NCI-H2107 treated with DMSO at 0.1 percent for 48 hours (cell line): ENCODE data around the gene RANGAP1.

Experiments used
- DNase-seq: peaks from one replicate; lab custom pipeline; 2025; ENCODE audit not compliant: unreplicated experiment; lab: John Stamatoyannopoulos, UW

Gene RANGAP1

GRCh38 chr22:41285820-41286638 is at the start of gene RANGAP1:
Gene RANGAP1, minus strand, starts transcription at chr22:41286187. Its CDS starts 5,143 bp downstream, at chr22:41281044.
- DNase-seq = peak; percentile 93

- no peak for DNase-seq
These were observed 49.1 kb upstream of the RANGAP1 start for GRCh38 chr22:41334951-41335635.

DNA sequence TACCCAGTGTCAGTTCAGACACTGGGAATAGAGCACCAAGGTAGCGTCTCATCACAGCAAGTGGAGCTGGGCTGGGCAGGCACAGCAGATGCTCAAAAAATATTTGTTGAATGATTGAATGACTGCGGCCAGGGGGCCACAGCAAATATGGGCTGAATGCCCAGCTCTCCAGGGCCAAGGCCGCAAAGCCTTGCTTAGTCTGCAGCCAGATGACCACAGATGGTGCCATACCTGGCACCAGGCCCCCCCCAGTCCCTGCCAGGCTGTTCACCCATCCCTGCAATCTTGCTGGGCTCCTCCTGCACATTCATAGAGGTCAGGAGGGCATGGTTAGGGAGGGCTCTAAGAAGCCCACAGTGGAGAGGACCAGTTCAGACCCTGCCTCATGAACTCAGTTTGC is 48.2 kb upstream of the RANGAP1 start:
- no peak for DNase-seq

- no peak for DNase-seq
These were observed 47.8 kb upstream of the RANGAP1 start for GRCh38 chr22:41333806-41334205.

GRCh38 chr22:41332217-41332939 is 46.4 kb upstream of the RANGAP1 start:
- DNase-seq = no peak

DNA sequence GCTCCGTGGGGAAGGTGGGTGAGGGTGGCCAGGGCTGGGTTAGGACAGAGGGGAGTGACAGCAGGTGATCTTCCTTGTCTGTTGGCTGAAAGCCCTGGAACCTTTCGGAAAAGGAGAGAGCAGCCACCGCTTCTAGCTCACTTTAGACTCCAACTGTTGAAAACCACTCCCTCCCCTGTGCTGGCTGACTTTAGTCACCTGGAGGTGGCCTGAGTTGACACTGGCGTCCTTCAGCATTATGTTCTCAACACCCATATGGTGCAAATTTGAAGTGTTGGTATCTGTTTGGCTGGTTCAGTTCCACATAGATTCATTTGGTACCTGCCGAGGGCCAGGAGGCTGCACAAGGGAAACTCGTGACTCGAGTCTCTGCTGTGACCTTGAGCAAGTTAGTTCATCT is 44.2 kb upstream of the RANGAP1 start:
- DNase-seq = no peak

DNA sequence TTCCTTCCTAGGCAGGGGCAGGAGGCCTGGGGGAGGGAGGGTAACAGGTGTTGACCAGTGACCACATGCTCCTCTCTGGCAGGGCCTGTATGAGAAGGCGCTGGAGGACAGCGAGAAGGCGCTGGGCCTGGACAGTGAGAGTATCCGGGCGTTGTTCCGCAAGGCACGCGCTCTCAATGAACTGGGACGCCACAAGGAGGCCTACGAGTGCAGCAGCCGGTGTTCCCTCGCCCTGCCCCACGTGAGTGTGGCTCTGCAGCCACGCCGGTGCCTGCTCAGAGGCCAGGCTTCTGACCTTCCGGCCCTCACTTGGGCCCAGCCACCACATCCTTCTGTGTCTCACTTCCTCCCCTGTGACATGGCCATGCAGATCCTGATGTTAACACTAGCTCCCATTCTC is 41.1 kb upstream of the RANGAP1 start:
- DNase-seq = no peak

DNA sequence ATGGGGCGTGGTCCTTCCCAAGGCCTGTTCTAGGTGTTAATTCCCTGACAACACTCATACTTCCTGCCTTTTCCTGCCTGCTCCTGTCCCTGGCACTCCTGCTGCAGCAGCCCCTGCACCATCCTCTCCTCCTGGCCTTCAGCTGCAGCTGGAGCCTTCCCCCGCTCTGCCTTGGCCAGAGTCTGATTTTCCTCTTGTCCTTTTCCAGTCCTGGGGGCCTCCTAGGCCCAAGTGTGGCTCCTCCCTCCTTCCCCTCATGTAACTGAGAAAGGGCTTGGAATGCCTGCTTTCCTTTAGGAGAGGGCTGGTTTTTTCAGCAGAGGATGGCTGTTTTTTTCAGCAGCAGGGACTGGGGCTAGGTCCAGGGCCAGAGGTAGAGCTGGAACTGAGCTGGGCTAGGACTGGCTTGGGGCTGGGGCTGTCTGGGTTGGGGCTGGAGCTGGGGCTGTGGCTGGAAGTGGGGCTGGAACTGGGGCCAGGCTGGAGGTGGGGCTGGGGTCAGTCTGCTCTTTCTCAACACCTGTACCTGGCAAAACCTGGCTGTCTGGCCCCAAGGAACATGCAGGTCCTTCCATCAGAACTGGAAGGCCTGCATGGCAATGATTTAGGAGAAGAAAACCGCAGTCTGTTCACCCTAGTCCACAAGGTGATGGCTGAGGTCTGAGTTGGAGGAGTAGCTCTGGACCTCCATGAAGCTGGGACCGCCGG is 39.0 kb upstream of the RANGAP1 start:
- DNase-seq = no peak

DNA sequence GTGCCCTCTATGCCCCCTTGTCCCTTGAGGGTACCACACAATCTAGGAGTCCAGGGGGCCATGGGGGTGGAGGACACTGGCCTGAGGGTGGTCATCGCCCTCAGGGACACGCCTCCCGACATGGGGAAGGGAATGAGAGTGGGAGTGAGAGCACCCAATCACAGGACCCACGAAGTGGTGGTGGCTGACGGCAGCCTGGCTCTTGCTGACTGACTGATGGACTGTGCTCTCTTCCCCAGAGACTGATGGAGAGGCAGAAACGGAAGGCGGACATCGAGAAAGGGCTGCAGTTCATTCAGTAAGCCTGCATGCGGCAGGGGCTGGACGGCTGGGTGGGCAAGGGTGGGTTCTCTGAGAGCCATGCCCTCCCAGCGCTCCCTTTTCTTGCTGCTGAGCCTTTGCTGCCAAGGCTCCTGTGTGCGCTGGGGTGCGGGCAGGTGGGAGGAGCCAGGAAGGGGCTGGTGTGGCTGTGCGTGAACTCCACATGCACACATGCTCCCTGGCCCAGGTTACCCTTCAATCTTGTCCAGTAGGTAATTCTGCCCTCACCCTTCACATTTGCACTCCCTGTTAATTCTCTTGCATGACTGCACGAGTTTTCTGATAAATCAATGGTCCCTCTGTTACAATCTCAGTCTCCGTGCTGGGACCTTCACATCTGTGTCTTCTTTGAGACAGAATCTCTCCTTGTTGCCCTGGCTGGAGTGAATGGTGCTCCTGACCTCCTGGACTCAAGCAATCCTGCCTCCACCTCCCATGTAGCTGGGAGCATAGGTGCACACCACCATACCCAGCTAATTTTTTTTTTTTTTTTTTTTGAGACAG is 34.6 kb upstream of the RANGAP1 start:
- no peak for DNase-seq

DNA sequence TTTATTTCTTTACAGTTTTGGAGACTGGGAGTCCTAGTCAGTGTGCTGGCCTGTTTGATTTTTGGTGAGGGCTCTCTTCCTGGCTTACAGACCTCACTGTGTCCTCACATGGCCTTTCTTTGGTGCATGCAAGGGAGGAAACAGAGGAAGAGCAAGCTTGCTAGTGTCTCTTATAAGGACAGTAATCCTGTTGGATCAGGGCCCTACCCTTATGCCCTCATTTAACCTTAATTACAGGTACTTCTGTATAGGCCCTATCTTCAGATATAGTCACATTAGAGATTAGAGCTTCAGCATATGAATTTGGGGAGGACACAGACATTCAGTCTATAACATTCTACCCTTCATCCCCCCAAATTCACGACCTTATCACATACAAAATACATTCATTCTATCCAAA is 29.6 kb upstream of the RANGAP1 start:
- no peak for DNase-seq

GRCh38 chr22:41314821-41315220 is 28.8 kb upstream of the RANGAP1 start:
- no peak for DNase-seq

DNA sequence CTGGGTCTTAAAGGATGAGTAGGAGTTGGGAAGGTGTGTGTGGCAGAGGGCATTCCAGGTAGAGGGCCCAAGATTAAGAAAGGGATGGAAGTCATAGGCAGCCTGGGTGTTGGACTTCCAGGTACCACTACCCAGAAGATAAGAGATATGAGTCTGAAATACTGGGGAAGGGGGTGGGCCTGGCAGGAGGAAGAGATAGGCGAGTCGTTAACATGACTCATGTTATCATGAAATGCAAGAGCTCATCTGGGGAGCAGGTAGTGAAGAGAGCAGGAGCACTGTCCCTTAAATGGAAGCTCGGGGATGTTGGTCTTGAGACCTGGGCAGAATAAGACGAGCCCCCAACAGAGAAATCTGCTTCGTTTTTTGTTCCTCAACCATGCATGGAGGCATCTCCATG is 25.5 kb upstream of the RANGAP1 start:
- no peak for DNase-seq

- DNase-seq = no peak
These were observed 24.3 kb upstream of the RANGAP1 start for GRCh38 chr22:41310336-41310735.

- DNase-seq = no peak
These were observed 22.6 kb upstream of the RANGAP1 start for GRCh38 chr22:41308544-41308947.

DNA sequence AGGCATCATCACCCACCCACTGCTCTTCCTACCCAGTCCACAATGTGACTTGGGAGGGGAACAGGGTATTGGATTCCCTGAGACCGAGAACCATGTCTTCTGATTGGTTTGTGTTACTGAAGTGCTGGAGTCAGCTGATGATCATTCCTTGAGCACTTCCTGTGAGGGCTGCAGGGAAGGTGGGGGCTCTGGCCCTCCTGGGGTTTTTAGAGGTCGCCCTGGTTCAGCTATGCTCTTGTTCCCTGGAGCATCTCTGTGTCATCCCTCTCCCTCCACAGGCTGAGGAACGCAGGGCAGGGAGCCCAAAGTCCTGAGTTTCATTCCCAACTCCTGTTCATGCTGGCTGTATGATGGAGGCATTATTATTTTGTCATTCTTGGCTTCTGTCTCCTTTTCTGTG is 22.1 kb upstream of the RANGAP1 start:
- no peak for DNase-seq

DNA sequence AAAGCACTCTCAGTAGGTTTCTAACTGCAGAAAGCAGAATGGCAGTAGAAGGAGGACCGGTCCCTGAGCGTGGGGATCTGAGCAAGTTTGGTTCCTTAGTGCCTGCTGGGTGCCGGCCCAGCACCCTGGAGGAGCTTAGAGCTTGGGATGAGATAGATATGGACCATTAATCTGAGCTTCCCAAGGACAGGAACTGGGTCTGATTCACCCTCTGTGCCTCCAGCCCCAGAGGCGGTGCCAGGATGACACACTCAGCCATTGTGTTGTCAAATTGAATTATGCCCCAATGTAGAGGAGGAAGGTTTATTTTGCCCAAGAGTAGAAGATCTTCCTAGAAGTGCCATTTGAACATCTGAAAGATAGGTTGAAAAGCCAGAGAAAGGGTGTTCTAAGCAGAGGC is 19.7 kb upstream of the RANGAP1 start:
- DNase-seq = no peak

GRCh38 chr22:41302811-41303210 is 16.8 kb upstream of the RANGAP1 start:
- DNase-seq = no peak

- no peak for DNase-seq
These were observed 16.2 kb upstream of the RANGAP1 start for GRCh38 chr22:41302021-41302767.
